A549 (cell line): ENCODE measurements around the gene CAPN2. TPM values are rescaled to one million over a fixed set of nuclear protein-coding genes. Genes with fewer than 3 reads are reported as not detected.
A peak's percentile ranks its signal among the peaks of the same experiment; 100 is the strongest.

Experiments used
- ATAC-seq, 2 experiments: fragments of 200-7000 bp in 1 of 2; fragments of >200 bp in 1 of 2; cut with Nextera tagmentation in 1 of 2; cut with Tn5 transposase in 1 of 2; 3 replicates each; pipeline versions ENCODE4 v1.8.0 to v1.9.1; 2018 to 2020; ENCODE audit warnings: mild to moderate bottlenecking in 1 of 2, moderate library complexity in 1 of 2
- CTCF ChIA-PET: fragments of 300-600 bp; sonication (Branson Sonifier 250); formaldehyde crosslinking; extraction: SDS; loops from one replicate; lab custom pipeline; 2021; ENCODE audit warnings: antibody characterized with exemption, inconsistent platforms; lab: Yijun Ruan, JAX
- POLR2A ChIA-PET: fragments of 350-600 bp; formaldehyde crosslinking; extraction: SDS; loops from one replicate; lab custom pipeline; 2021; ENCODE audit warnings: antibody characterized with exemption, inconsistent platforms; lab: Yijun Ruan, JAX
- DNase-seq, 2 experiments: peaks; one replicate each; pipeline versions ENCODE4 v3.0.0 to v3.0.0-alpha.2; 2011 to 2016; ENCODE audit warnings: low read depth in 1 of 2, low spot score in 1 of 2
- FAIRE-seq: peaks from 2 replicates; lab custom pipeline; 2011; peaks lifted over from hg19 to GRCh38; lab: Jason Lieb, UNC
- H3K27ac ChIP-seq, 2 experiments: fragments of >200 bp; sonication (Bioruptor Twin); formaldehyde crosslinking; 3 replicates each; pipeline ENCODE4 v1.5.1; 2016 to 2017
- H3K4me1 ChIP-seq: fragments of >200 bp; sonication (Bioruptor Twin); formaldehyde crosslinking; 3 replicates; pipeline ENCODE4 v1.6.1; 2016
- H3K4me2 ChIP-seq: fragments of >200 bp; sonication (Bioruptor Twin); formaldehyde crosslinking; 3 replicates; pipeline ENCODE4 v1.6.1; 2016
- H3K4me3 ChIP-seq: fragments of >200 bp; sonication (Bioruptor Twin); formaldehyde crosslinking; 3 replicates; pipeline ENCODE4 v1.5.1; 2016
- H3K9me3 ChIP-seq: fragments of >200 bp; sonication (Bioruptor Twin); formaldehyde crosslinking; 3 replicates; pipeline ENCODE4 v1.6.1; 2016
- CBX2 ChIP-seq: fragments of 200-600 bp; sonication (generic); IDR thresholded peaks from 2 replicates; pipeline ENCODE4 v1.6.1; 2016; ENCODE audit warnings: low read depth, mild to moderate bottlenecking, borderline replicate concordance
- CEBPB ChIP-seq, 2 experiments: fragments of >200 bp in 1 of 2; sonication (Bioruptor Twin) in 1 of 2; formaldehyde crosslinking in 1 of 2; IDR thresholded peaks; 2 replicates each; pipeline ENCODE4 v1.6.1; 2012 to 2016
- CHD2 ChIP-seq: fragments of 150-350 bp; IDR thresholded peaks from 2 replicates; pipeline ENCODE4 v1.6.1; 2014; ENCODE audit warnings: low read length; ENCODE audit not compliant: partially characterized antibody
- CHD4 ChIP-seq: fragments of 200-600 bp; sonication (generic); IDR thresholded peaks from 2 replicates; pipeline ENCODE4 v1.6.1; 2016; ENCODE audit warnings: antibody characterized with exemption, mild to moderate bottlenecking, borderline replicate concordance
- CTCF ChIP-seq: fragments of >200 bp; sonication (Bioruptor Twin); formaldehyde crosslinking; IDR thresholded peaks from 3 replicates; pipeline ENCODE4 v1.5.1; 2016
- EHMT2 ChIP-seq: fragments of 200-600 bp; sonication (generic); IDR thresholded peaks from 2 replicates; pipeline ENCODE4 v1.6.1; 2016; ENCODE audit warnings: antibody characterized with exemption, low read depth, mild to moderate bottlenecking, moderate library complexity
- ESRRA ChIP-seq: fragments of 150-350 bp; IDR thresholded peaks from 2 replicates; pipeline ENCODE4 v1.6.1; 2014; ENCODE audit warnings: mild to moderate bottlenecking, low read length, borderline replicate concordance
- FOSB ChIP-seq: fragments of 250-450 bp; sonication (Bioruptor Pico); IDR thresholded peaks from 2 replicates; pipeline ENCODE4 v1.5.0; 2020; ENCODE audit warnings: mild to moderate bottlenecking, moderate library complexity
- HDAC2 ChIP-seq: fragments of 200-600 bp; sonication (generic); IDR thresholded peaks from 2 replicates; pipeline ENCODE4 v1.6.1; 2016
- HES2 ChIP-seq: fragments of >200 bp; sonication (Bioruptor Twin); formaldehyde crosslinking; IDR thresholded peaks from 2 replicates; pipeline ENCODE4 v1.6.1; 2016
- HEYL ChIP-seq: fragments of 250-450 bp; sonication (Bioruptor Pico); IDR thresholded peaks from 2 replicates; pipeline ENCODE4 v1.8.0; 2021; ENCODE audit warnings: mild to moderate bottlenecking, moderate library complexity
- HMGXB4 ChIP-seq: fragments of 250-450 bp; sonication (Bioruptor Pico); IDR thresholded peaks from 2 replicates; pipeline ENCODE4 v1.5.0; 2021; ENCODE audit warnings: mild to moderate bottlenecking, moderate library complexity, borderline replicate concordance
- HOXB5 ChIP-seq: fragments of 250-450 bp; sonication (Bioruptor Pico); IDR thresholded peaks from 2 replicates; pipeline ENCODE4 v1.5.0; 2020; ENCODE audit warnings: mild to moderate bottlenecking, moderate library complexity
- JUN ChIP-seq, 2 experiments: fragments of >200 bp; sonication (Bioruptor Twin); formaldehyde crosslinking; IDR thresholded peaks; 2 replicates in 1 of 2; 3 replicates in 1 of 2; pipeline ENCODE4 v1.6.1; 2016 to 2017
- JUNB ChIP-seq: fragments of >200 bp; sonication (Bioruptor Twin); formaldehyde crosslinking; IDR thresholded peaks from 2 replicates; pipeline ENCODE4 v1.6.1; 2016
- MAX ChIP-seq: IDR thresholded peaks from 2 replicates; pipeline ENCODE4 v1.6.1; 2012
- MAZ ChIP-seq: fragments of 150-350 bp; IDR thresholded peaks from 2 replicates; pipeline ENCODE4 v1.6.1; 2014; ENCODE audit warnings: antibody characterized with exemption, low read depth, low read length, borderline replicate concordance
- NR3C1 ChIP-seq: fragments of >200 bp; sonication (Bioruptor Twin); formaldehyde crosslinking; IDR thresholded peaks from 3 replicates; pipeline ENCODE4 v1.6.1; 2017
- RARB ChIP-seq: fragments of 250-450 bp; sonication (Bioruptor Pico); IDR thresholded peaks from 2 replicates; pipeline ENCODE4 v1.8.0; 2021; ENCODE audit warnings: mild to moderate bottlenecking, moderate library complexity
- REST ChIP-seq: fragments of 200-600 bp; sonication (generic); IDR thresholded peaks from 2 replicates; pipeline ENCODE4 v1.6.1; 2016; ENCODE audit warnings: antibody characterized with exemption, mild to moderate bottlenecking, moderate library complexity
- TFCP2L1 ChIP-seq: fragments of 250-450 bp; sonication (Bioruptor Pico); IDR thresholded peaks from 2 replicates; pipeline ENCODE4 v1.5.0; 2021; ENCODE audit warnings: mild to moderate bottlenecking
- ZC3H11A ChIP-seq: fragments of 450-650 bp; IDR thresholded peaks from 2 replicates; pipeline ENCODE4 v1.6.1; 2014; ENCODE audit warnings: antibody characterized with exemption, mild to moderate bottlenecking
- ZFP36 ChIP-seq: fragments of 450-650 bp; IDR thresholded peaks from 2 replicates; pipeline ENCODE4 v1.6.1; 2014; ENCODE audit warnings: borderline replicate concordance; ENCODE audit not compliant: partially characterized antibody
- WGBS: methylation state at CpG from one replicate; pipeline ENCODE4 v1.1.6; 2017; ENCODE audit errors: missing lambda C conversion rate; 5-methylcytosine and 5-hydroxymethylcytosine counted together
- polyA plus RNA-seq, 4 experiments: library from polyadenylated mRNA; depleted of rRNA in 3 of 4; stranded (reverse); fragments of >200 nt; fragmentation: RNase III in 1 of 4; extraction: RNeasy Plus Mini Kit Qiagen cat#74134 plus additional on column Dnase treatment in 1 of 4; gene quantifications; 2 replicates in 3 of 4; 3 replicates in 1 of 4; pipeline ENCODE4 v1.2.3, GENCODE V29; 2011 to 2017

CAPN2 gene
- polyA plus RNA-seq, 2 of the 4 experiments (the other 2 are of a cell fraction), result 199 to 300 TPM

- Histone ChIP-seq H3K9me3 (no peaks in the 10 kb centered on the region), H3K4me2 (no peak overlapping the region), H3K4me1 (no peaks in the 10 kb centered on the region), H3K27ac (0 out of 6 replicates have a peak overlapping the region, but pooled peaks of 1 of the 2 experiments have one; percentile 25)
- DNase-seq (no peak), FAIRE-seq (no peak), ATAC-seq (peak in 1 of 2 experiments; percentile 9; a peak in 1 of 6 replicates)
- CTCF ChIA-PET, result interaction anchor here (0.6 to 2.5 kb wide), 7 partner anchors 18 to 151 kb away, joined by 3 to 9 read pairs (median 4); partner anchors contain the start of gene CAPN2
- POLR2A ChIA-PET, result no interaction called here
- WGBS, result 92% methylated on average over 13 of the region's 13 CpGs
- TF ChIP-seq HES2 (no peak), CBX2 (no peak), HEYL (CRISPR knock-in tag) (no peak), NR3C1 (no peak), CTCF (no peak), EHMT2 (no peak), HOXB5 (CRISPR knock-in tag) (no peak), RARB (CRISPR knock-in tag) (no peak), JUNB (no peak), ZFP36 (no peak), FOSB (CRISPR knock-in tag) (no peak), CEBPB (IDR thresholded peaks at IDR 0.05) (no peak), CHD2 (no peak), MAX (no peak), CHD4 (no peak)
- TF ChIP-seq, all 56 proteins: peak for 0
- no peak overlapping the region for H3K4me3 ChIP-seq
These were observed 43.8 kb downstream of the CAPN2 start for GRCh38 chr1:223755992-223756775.

GRCh38 chr1:223756806-223757700, 44.7 kb downstream of the CAPN2 start:
- Histone ChIP-seq H3K9me3 (no peaks in the 10 kb centered on the region), H3K4me2 (no peak overlapping the region), H3K4me1 (no peaks in the 10 kb centered on the region), H3K27ac (no peak overlapping the region), H3K4me3 (no peak overlapping the region)
- 91% methylated on average over 19 of the region's 20 CpGs for WGBS
- CTCF ChIA-PET, result interaction anchor here (0.6 to 1.8 kb wide), 5 partner anchors 19 to 150 kb away, joined by 3 to 5 read pairs (median 3); partner anchors contain the start of gene CAPN2
- ATAC-seq, result no peak
- TF ChIP-seq CHD2 (no peak), HOXB5 (CRISPR knock-in tag) (no peak), TFCP2L1 (no peak), ZFP36 (no peak)
- POLR2A ChIA-PET, result no interaction called here
- DNase-seq, result no peak
- no peak for FAIRE-seq

- H3K4me2 ChIP-seq, result no peak overlapping the region
- no peaks in the 10 kb centered on the region for H3K4me1 ChIP-seq
- whole genome bisulfite sequencing, result 97% methylated on average over 9 of the region's 9 CpGs
- H3K9me3 ChIP-seq, result no peaks in the 10 kb centered on the region
- ChIA-PET POLR2A (no interaction called here), CTCF (interaction anchor here (0.9 to 9.7 kb wide), 3 partner anchors 10 to 41 kb away, joined by 3 to 99 read pairs (median 3); no protein-coding TSS in a partner anchor)
- ATAC-seq, result no peak
- no peak for DNase-seq
- no peak overlapping the region for H3K4me3 ChIP-seq
- H3K27ac ChIP-seq, result no peak overlapping the region
- no peak for FAIRE-seq
- TF ChIP-seq ESRRA (no peak), JUN (IDR thresholded peaks at IDR 0.05) (no peak), HDAC2 (no peak), HMGXB4 (CRISPR knock-in tag) (no peak), MAX (no peak), TFCP2L1 (no peak), REST (no peak), ZC3H11A (no peak), MAZ (no peak)
These were observed 46.4 kb downstream of the CAPN2 start for GRCh38 chr1:223758734-223759133.
